ENCODE measurements around the gene PDGFB.

GRCh38 chr22:39179841-39180335 is 64.9 kb downstream of the PDGFB start:
- TF ChIP-seq EZH2phosphoT487 (IDR thresholded peaks at IDR 0.05; ENCODE audit: unreplicated experiment) (no peak), CTCF (conservative IDR thresholded peaks at IDR 0.05; ENCODE audit: low read depth in 2 of 2) (no peak), EZH2 (IDR thresholded peaks at IDR 0.05; ENCODE audit: low read depth, unreplicated experiment) (no peak), ZNF114 (CRISPR knock-in tag; IDR thresholded peaks at IDR 0.05) (no peak), POLR2AphosphoS5 (IDR thresholded peaks at IDR 0.05; ENCODE audit: low read depth) (no peak)

All from GM23338 (cell line).